ENCODE measurements around the gene GH1. TPM values are rescaled to one million over a fixed set of nuclear protein-coding genes. Genes with fewer than 3 reads are reported as not detected.

GH1 gene
- total and polyA plus RNA-seq, 7 donors = not detected

- Histone ChIP-seq H3K27ac (no peak overlapping the region), H3K4me1 (peaks cover 33% of the 10 kb centered on the region), H3K36me3 (ENCODE audit: insufficient read depth in 1 of 2, low read depth in 1 of 2) (peaks cover 0 to 81% of the 10 kb centered on the region in 2 donors), H3K9me3 (no peaks in the 10 kb centered on the region), H3K4me3 (no peak overlapping the region), H3K27me3 (ENCODE audit: insufficient read depth in 3 of 3, low read length in 2 of 3) (no peaks in the 10 kb centered on the region)
- WGBS, 3 donors = 64 to 81% (median 67%) methylated on average over 5 to 6 of the region's 6 CpGs
- no peak for DNase-seq
- ATAC-seq = no peak
- TF ChIP-seq CTCF (IDR thresholded peaks at IDR 0.05) = no peak
- intact Hi-C loops (cut with DNase I) = no loop called here
Measured at GRCh38 chr17:63945784-63946439, 27.3 kb upstream of the GH1 start.

- peaks cover 0 to 87% of the 10 kb centered on the region in 2 donors for H3K36me3 ChIP-seq (ENCODE audit: insufficient read depth in 1 of 2, low read depth in 1 of 2)
- peaks cover 23% of the 10 kb centered on the region for H3K4me1 ChIP-seq
- WGBS, 3 donors = 50 to 76% (median 53%) methylated on average over 21 to 24 of the region's 24 CpGs
- ATAC-seq (peak in 2 of 4 donors; percentile 40 to 55), DNase-seq (peak in 1 of 2 donors; percentile 81)
- intact Hi-C loops (cut with DNase I) = no loop called here
- no peak overlapping the region for H3K27ac ChIP-seq
- no peak overlapping the region for H3K4me3 ChIP-seq
- TF ChIP-seq CTCF (IDR thresholded peaks at IDR 0.05) = no peak
- no peaks in the 10 kb centered on the region for H3K27me3 ChIP-seq (ENCODE audit: insufficient read depth in 3 of 3, low read length in 2 of 3)
- no peaks in the 10 kb centered on the region for H3K9me3 ChIP-seq
Measured at GRCh38 chr17:63944736-63945499, 26.3 kb upstream of the GH1 start.

DNA sequence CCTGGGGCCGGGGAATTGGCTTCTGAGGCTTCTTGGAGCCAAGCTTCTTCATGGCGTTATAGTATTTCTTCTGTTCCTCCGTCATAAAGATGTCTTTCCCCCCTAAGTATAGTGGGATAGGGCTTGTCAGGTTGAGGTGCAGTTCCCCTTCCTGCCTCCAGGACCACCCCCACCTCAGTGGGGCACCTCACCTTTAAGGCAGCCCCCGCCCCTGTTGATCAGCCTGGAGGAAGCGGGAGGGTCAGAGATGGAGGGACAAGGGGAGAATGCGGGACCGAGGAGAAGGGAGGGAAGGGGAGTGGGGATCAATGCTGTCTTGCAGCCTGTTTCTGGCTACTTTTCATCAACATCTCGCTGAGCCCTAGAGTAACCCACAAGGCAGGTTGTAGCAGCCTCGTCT is 25.1 kb upstream of the GH1 start:
- peaks cover 0 to 90% of the 10 kb centered on the region in 2 donors for H3K36me3 ChIP-seq (ENCODE audit: insufficient read depth in 1 of 2, low read depth in 1 of 2)
- peaks cover 11% of the 10 kb centered on the region for H3K4me1 ChIP-seq
- ATAC-seq (no peak), DNase-seq (no peak)
- H3K4me3 ChIP-seq = no peak overlapping the region
- no peak for TF ChIP-seq CTCF (IDR thresholded peaks at IDR 0.05)
- no peak overlapping the region for H3K27ac ChIP-seq
- WGBS, 3 donors = 78 to 87% (median 81%) methylated on average over 9 of the region's 9 CpGs
- no peaks in the 10 kb centered on the region for H3K27me3 ChIP-seq (ENCODE audit: insufficient read depth in 3 of 3, low read length in 2 of 3)
- no peaks in the 10 kb centered on the region for H3K9me3 ChIP-seq
- intact Hi-C loops (cut with DNase I) = no loop called here

- ATAC-seq (no peak), DNase-seq (no peak)
- no peak for TF ChIP-seq CTCF (IDR thresholded peaks at IDR 0.05)
- Histone ChIP-seq H3K27ac (no peak overlapping the region), H3K9me3 (no peaks in the 10 kb centered on the region), H3K36me3 (ENCODE audit: insufficient read depth in 1 of 2, low read depth in 1 of 2) (peaks cover 0 to 77% of the 10 kb centered on the region in 2 donors), H3K4me3 (no peak overlapping the region), H3K4me1 (peaks cover 11% of the 10 kb centered on the region), H3K27me3 (ENCODE audit: insufficient read depth in 3 of 3, low read length in 2 of 3) (no peaks in the 10 kb centered on the region)
- intact Hi-C loops (cut with DNase I) = no loop called here
- 91 to 95% (median 93%) methylated on average over 21 of the region's 21 CpGs for WGBS, 3 donors
Measured at GRCh38 chr17:63942309-63942985, 23.8 kb upstream of the GH1 start.
